Measurements from ENCODE around the gene KCNN3.

- TF ChIP-seq CTCF (conservative IDR thresholded peaks at IDR 0.05) = no peak
- no peak for TF ChIP-seq ZFX (IDR thresholded peaks at IDR 0.05)
These were observed 2.8 kb downstream of the KCNN3 start for GRCh38 chr1:154867064-154867825.
